HG03280 (cell line): ENCODE measurements around the gene SLC25A21.

Experiments used
- ATAC-seq: cut with Tn5 transposase; IDR thresholded peaks from one replicate; pipeline ENCODE4 v1.9.1; 2021; ENCODE audit warnings: mild to moderate bottlenecking, moderate library complexity; ENCODE audit not compliant: unreplicated experiment

Gene SLC25A21

GRCh38 chr14:37144729-37145363 is 27.6 kb downstream of the SLC25A21 start:
- ATAC-seq = no peak

- no peak for ATAC-seq
Observed at GRCh38 chr14:37143475-37143874, 28.9 kb downstream of the SLC25A21 start.

DNA sequence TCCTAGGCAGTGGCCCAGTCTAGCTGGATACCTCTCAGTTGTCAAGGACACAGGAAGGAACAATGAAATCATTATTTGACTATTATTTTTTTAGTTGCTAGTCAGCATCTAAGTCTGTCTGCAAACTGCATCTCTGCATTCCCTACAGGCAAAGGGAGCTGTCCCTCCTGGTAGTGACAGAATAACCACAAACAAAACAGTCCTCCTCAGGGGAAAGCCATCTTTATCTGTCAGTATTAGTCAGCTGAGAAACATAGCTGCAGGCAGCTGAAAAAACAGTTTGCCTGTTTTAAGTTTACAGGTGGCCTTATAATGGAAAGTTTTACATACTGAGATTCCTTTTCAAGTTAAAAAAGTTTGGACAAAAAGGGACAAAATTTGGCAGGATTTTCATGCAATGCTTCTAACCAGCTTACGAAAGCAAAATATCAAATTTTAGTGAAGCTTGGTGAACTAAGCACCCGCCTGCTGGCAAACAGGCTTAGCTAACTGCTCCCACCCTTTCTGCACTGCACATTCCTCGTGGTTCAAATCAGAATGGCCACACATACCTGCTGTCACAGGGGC is 29.5 kb downstream of the SLC25A21 start:
- no peak for ATAC-seq

GRCh38 chr14:37140176-37140575 is 32.2 kb downstream of the SLC25A21 start:
- no peak for ATAC-seq

- no peak for ATAC-seq
Observed at GRCh38 chr14:37139710-37140109, 32.7 kb downstream of the SLC25A21 start.

GRCh38 chr14:37138898-37139297 is 33.5 kb downstream of the SLC25A21 start:
- no peak for ATAC-seq

GRCh38 chr14:37133284-37133913 is 39.0 kb downstream of the SLC25A21 start:
- ATAC-seq = no peak

GRCh38 chr14:37131205-37131604 is 41.2 kb downstream of the SLC25A21 start:
- no peak for ATAC-seq

- ATAC-seq = no peak
Observed at GRCh38 chr14:37129047-37129446, 43.4 kb downstream of the SLC25A21 start.

DNA sequence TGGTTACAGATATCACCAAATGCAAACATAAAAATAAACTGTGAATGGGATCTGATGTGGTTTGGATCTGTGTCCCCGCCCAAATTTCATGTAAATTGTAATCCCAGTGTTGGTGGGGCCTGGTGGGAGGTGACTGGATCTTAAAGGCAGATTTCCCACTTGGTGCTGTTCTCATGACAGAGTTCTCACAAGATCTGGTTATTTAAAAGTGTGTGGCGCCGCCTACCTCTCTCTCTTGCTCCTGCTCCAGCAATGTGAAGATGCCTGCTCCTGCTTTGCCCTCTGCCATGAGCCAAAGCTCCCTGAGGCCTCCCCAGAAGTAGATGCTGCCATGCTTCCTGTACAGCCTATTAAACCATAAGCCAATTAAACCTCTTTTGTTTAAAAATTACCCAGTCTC is 47.8 kb downstream of the SLC25A21 start:
- no peak for ATAC-seq

DNA sequence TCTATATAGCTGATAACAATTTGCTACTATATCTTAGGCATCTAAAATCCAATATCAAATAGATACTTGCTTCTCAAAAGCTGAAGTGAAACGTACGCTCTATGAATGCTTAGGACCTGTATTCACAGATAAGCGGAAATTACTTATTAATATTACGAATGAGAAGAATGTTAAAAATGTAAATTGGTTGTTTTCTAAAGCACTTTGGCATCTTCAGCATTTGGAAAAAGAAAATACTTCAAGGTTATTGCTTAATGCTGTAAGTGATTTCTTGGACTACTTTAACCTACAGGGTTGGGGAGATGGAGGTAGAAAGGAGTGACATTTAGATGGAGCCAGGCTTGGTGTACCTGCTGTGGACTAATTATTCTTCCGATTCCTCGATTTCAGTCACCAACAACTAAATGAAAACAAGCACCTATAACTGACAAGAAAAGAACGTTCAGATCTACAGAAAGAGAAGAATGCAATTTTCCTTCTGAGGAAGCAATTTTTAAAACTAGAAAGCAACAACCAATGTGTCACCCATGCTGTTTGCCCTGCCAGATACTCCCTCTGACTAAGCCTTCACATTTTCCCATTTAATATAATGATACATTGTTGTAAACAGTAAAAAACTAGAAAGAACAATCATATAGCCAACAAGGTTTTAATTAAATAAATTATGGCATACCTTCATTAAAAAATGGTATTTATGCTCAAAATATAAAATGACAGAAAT is 49.3 kb downstream of the SLC25A21 start:
- ATAC-seq = no peak

DNA sequence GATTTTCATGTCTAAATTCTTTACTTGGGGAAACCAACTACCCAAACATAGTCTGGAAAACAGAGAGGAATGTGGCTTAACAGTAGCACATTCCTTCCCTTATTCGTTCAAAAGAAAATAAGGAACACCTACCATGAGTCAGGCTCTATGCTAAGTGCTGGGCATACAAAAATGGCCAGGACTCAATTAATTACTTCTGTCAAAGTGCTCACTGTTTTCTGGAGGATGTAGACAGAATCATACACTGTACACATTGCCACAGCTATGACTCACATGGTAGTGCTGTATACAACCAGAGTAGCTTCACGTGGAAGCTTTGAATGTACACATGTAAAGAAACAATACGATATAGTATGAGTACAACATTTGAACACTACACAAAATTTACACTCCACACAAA is 50.1 kb downstream of the SLC25A21 start:
- ATAC-seq = no peak

DNA sequence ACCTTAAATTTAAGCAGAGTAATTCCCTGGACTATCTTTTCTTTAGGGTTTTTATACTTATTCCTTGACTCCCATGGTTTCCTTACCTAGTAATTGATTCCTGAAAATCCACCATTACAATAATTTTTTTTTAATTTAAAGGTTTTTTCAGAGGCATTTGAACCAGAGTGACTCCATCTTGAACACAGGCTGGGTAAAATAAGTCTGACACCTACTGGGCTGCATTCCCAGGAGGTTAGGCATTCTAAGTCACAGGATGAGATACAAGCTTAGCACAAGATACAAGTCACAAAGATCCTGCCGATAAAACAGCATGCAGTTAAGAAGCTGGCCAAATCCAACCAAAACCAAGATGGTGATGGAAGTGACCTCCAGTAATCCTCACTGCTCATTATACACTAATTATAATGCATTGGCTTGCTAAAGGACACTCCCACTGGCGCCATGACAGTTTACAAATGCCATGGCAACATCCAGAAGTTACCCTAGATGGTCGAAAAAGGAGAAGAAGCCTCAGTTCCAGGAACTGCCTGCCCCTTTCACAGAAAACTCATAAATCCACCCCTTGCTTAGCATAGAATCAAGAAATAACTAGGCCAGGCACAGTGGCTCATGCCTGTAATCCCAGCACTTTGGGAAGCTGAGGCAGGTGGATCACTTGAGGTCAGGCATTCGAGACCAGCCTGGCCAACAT is 53.6 kb downstream of the SLC25A21 start:
- no peak for ATAC-seq

- ATAC-seq = no peak
Observed at GRCh38 chr14:37116933-37117849, 55.2 kb downstream of the SLC25A21 start.

DNA sequence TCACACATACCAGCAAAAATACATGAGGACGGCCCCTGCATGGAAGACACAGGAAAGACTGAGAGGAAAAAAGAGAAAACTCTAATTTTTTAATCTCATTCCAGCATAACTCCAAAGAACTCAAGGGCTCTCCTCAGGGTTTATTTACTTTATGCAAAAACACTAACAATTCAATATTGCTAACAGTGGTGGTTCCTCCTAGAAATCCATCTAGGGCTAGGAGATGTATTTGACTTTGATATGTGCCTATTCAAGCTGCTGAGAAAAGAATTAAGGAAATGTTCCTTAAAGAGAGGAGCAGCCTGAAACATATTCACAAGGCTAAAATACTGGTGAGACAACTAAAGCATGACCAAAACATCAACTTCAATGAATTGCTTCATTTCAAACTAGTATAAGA is 57.0 kb downstream of the SLC25A21 start:
- no peak for ATAC-seq

DNA sequence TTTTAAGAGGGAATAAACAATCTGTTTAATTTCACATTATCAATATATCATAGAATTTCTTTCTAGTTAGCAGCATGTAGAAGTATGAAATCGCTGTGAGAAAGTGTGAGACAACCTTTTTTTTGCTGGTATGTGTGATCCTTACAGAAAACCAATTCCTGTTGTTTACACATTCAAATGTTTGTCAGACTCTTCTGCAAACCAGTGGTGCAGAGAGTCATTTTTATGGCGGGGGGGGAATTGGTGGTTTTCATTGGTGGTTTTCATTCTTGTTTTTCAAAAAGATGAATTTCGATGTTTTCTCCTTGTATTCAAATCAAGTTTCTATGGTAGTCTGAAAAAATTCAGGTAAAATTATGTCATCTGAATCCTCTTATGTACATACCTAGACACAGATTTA is 57.8 kb downstream of the SLC25A21 start:
- ATAC-seq = no peak

GRCh38 chr14:37114002-37114401 is 58.4 kb downstream of the SLC25A21 start:
- ATAC-seq = no peak

DNA sequence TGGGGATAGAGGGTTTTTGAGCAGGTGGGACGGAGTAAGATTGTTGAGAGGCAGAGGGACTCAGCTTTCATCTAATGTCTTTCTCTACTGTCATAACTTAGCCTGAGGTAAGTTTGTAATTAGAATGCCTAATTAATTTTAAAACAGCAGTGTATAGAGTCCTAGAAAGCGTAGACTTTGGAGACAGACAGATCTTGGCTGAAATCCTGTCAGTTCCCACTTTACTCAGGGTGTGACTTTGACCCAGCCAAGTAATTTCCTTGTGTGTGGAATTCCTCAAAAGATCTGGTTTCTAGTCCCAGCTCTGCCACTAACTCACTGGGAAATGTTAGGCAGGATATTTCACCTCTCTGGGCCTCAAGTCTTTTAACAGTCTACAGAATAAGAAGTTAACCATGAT is 74.3 kb downstream of the SLC25A21 start:
- ATAC-seq = no peak

DNA sequence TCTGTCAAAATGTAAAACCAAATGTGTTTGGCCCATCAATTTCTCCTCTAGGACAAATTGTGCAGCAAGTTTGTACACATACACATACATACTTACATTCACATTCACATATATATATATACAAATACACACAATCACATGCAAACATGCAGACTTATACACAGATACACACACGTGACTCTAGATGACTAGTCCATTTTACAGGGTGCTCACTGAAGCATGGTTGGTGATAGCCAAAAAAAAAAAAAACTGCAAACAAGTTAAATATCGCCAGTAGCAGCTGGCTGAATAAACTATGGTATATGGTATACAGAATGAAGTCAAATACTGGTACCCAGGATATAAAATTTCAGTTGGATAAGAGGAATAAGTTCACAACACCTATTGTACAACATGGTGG is 77.9 kb downstream of the SLC25A21 start:
- ATAC-seq = no peak

GRCh38 chr14:37093364-37093763 is 79.0 kb downstream of the SLC25A21 start:
- no peak for ATAC-seq
